ENCODE measurements around the gene CELA2B.
"Not testable (repeated sequence)": the region's sequence is repeated elsewhere in the genome, so short reads cannot be mapped to it uniquely, and the experiment has no call there.

The CELA2B gene

GRCh38 chr1:15483971-15484370 is 8.1 kb downstream of the CELA2B start:
- no peak overlapping the region for H3K27ac ChIP-seq (ENCODE audit: extremely low read depth, low read depth, low read length)
- TF ChIP-seq ZNF341 (tag by site-specific recombination; IDR thresholded peaks at IDR 0.05; ENCODE audit: low read depth) (no peak), BCL6B (tag by site-specific recombination; IDR thresholded peaks at IDR 0.05) (no peak), ZNF654 (tag by site-specific recombination; IDR thresholded peaks at IDR 0.05; ENCODE audit: low read depth) (no peak)
- no peak overlapping the region for H3K4me3 ChIP-seq (ENCODE audit: low read depth, low read length)
- CTCF ChIA-PET, result interaction anchor here (0.6 kb wide), 1 partner anchor 193 kb away, joined by 3 read pairs; no protein-coding TSS in a partner anchor
- POLR2A ChIA-PET, result no interaction called here
- no peaks in the 10 kb centered on the region for H3K36me3 ChIP-seq (ENCODE audit: control insufficient read depth in 2 of 2, insufficient read depth in 1 of 2, low read length in 2 of 2)
- H3K4me1 ChIP-seq (ENCODE audit: control insufficient read depth, insufficient read depth, low read length), result no peaks in the 10 kb centered on the region
- H3K9me3 ChIP-seq (ENCODE audit: control insufficient read depth, insufficient read depth, low read depth, low read length), result no peaks in the 10 kb centered on the region

- TF ChIP-seq SCRT2 (tag by site-specific recombination; IDR thresholded peaks at IDR 0.05), result 0 out of 2 replicates have a peak, but pooled peaks have one; percentile 29
- H3K4me3 ChIP-seq (ENCODE audit: low read depth, low read length); H3K36me3 ChIP-seq (ENCODE audit: control insufficient read depth in 2 of 2, insufficient read depth in 1 of 2, low read length in 2 of 2); POLR2A ChIA-PET; H3K4me1 ChIP-seq (ENCODE audit: control insufficient read depth, insufficient read depth, low read length); H3K9me3 ChIP-seq (ENCODE audit: control insufficient read depth, insufficient read depth, low read depth, low read length); CTCF ChIA-PET; H3K27ac ChIP-seq (ENCODE audit: extremely low read depth, low read depth, low read length): not testable (repeated sequence)
These were observed 8.5 kb downstream of the CELA2B start for GRCh38 chr1:15484443-15484842.

GRCh38 chr1:15485636-15486035 is 9.7 kb downstream of the CELA2B start:
- Histone ChIP-seq H3K4me1 (ENCODE audit: control insufficient read depth, insufficient read depth, low read length) (no peaks in the 10 kb centered on the region), H3K4me3 (ENCODE audit: low read depth, low read length) (no peak overlapping the region), H3K9me3 (ENCODE audit: control insufficient read depth, insufficient read depth, low read depth, low read length) (no peaks in the 10 kb centered on the region), H3K36me3 (ENCODE audit: control insufficient read depth in 2 of 2, insufficient read depth in 1 of 2, low read length in 2 of 2) (peaks cover 0 to 3% of the 10 kb centered on the region in 2 experiments; a peak in 1 of 3 replicates), H3K27ac (ENCODE audit: extremely low read depth, low read depth, low read length) (no peak overlapping the region)
- TF ChIP-seq HIC1 (tag by site-specific recombination; IDR thresholded peaks at IDR 0.05) (no peak), GLIS1 (tag by site-specific recombination; IDR thresholded peaks at IDR 0.05) (no peak), PRDM1 (tag by site-specific recombination; IDR thresholded peaks at IDR 0.05) (no peak)
- ChIA-PET CTCF (interaction anchor here (0.9 kb wide), 1 partner anchor 10 kb away, joined by 3 read pairs; no protein-coding TSS in a partner anchor), POLR2A (no interaction called here)

GRCh38 chr1:15486844-15487610 is 11.1 kb downstream of the CELA2B start:
- CTCF ChIA-PET, result interaction anchor here (0.9 kb wide), 1 partner anchor 40 kb away, joined by 6 read pairs; no protein-coding TSS in a partner anchor
- H3K27ac ChIP-seq (ENCODE audit: extremely low read depth, low read depth, low read length); H3K4me1 ChIP-seq (ENCODE audit: control insufficient read depth, insufficient read depth, low read length); H3K9me3 ChIP-seq (ENCODE audit: control insufficient read depth, insufficient read depth, low read depth, low read length); H3K4me3 ChIP-seq (ENCODE audit: low read depth, low read length); H3K36me3 ChIP-seq (ENCODE audit: control insufficient read depth in 2 of 2, insufficient read depth in 1 of 2, low read length in 2 of 2); POLR2A ChIA-PET: not testable (repeated sequence)

GRCh38 chr1:15488371-15488770 is 12.5 kb downstream of the CELA2B start:
- ChIA-PET CTCF (interaction anchor here (0.9 kb wide), 1 partner anchor 41 kb away, joined by 6 read pairs; no protein-coding TSS in a partner anchor), POLR2A (no interaction called here)
- H3K4me1 ChIP-seq (ENCODE audit: control insufficient read depth, insufficient read depth, low read length), result no peaks in the 10 kb centered on the region
- H3K27ac ChIP-seq (ENCODE audit: extremely low read depth, low read depth, low read length), result no peak overlapping the region
- H3K36me3 ChIP-seq (ENCODE audit: control insufficient read depth in 2 of 2, insufficient read depth in 1 of 2, low read length in 2 of 2), result peaks cover 0 to 19% of the 10 kb centered on the region in 2 experiments; a peak in 1 of 3 replicates
- TF ChIP-seq RBAK (tag by site-specific recombination; IDR thresholded peaks at IDR 0.05), result no peak
- TF ChIP-seq ZNF157 (tag by site-specific recombination; IDR thresholded peaks at IDR 0.05), result no peak
- TF ChIP-seq ZNF530 (tag by site-specific recombination; IDR thresholded peaks at IDR 0.05; ENCODE audit: low read depth), result no peak
- TF ChIP-seq ZNF394 (tag by site-specific recombination; IDR thresholded peaks at IDR 0.05; ENCODE audit: borderline replicate concordance), result no peak
- no peak for TF ChIP-seq ZNF473 (tag by site-specific recombination; IDR thresholded peaks at IDR 0.05)
- TF ChIP-seq OSR2 (tag by site-specific recombination; IDR thresholded peaks at IDR 0.05), result no peak
- no peak for TF ChIP-seq ZNF2 (tag by site-specific recombination; IDR thresholded peaks at IDR 0.05)
- no peak for TF ChIP-seq ZBTB1 (tag by site-specific recombination; IDR thresholded peaks at IDR 0.05)
- no peak for TF ChIP-seq ZNF302 (tag by site-specific recombination; IDR thresholded peaks at IDR 0.05; ENCODE audit: low read depth)
- no peak for TF ChIP-seq ZNF155 (tag by site-specific recombination; IDR thresholded peaks at IDR 0.05)
- no peak overlapping the region for H3K4me3 ChIP-seq (ENCODE audit: low read depth, low read length)
- H3K9me3 ChIP-seq (ENCODE audit: control insufficient read depth, insufficient read depth, low read depth, low read length), result no peaks in the 10 kb centered on the region
